Right cardiac atrium (tissue), 5 donors: Measurements from ENCODE around the gene TMEM150A. TPM values are rescaled to one million over a fixed set of nuclear protein-coding genes. Genes with fewer than 3 reads are reported as not detected.

Experiments
- ATAC-seq, 2 donors: fragments of 200-7000 bp; cut with Tn5 transposase; one replicate each; pipeline versions ENCODE4 v1.8.0 to v1.9.1; 2020; ENCODE audit warnings: moderate library complexity in 2 of 2, mild to moderate bottlenecking in 1 of 2
- DNase-seq, 3 donors: peaks; one replicate each; pipeline ENCODE4 v3.0.0-alpha.2; 2020
- H3K27ac ChIP-seq: one replicate; pipeline ENCODE4 v1.5.1; 2013; ENCODE audit warnings: mild to moderate bottlenecking, low read length, control low read depth, moderate library complexity
- H3K27me3 ChIP-seq: one replicate; pipeline ENCODE4 v1.6.1; 2013; ENCODE audit not compliant: control insufficient read depth, insufficient read depth
- H3K4me1 ChIP-seq: one replicate; pipeline ENCODE4 v1.6.1; 2013; ENCODE audit warnings: low read length; ENCODE audit not compliant: control insufficient read depth, insufficient read depth
- H3K4me3 ChIP-seq: one replicate; pipeline ENCODE4 v1.5.1; 2013; ENCODE audit warnings: low read length, control low read depth
- H3K9me3 ChIP-seq: one replicate; pipeline ENCODE4 v1.6.1; 2013; ENCODE audit warnings: low read length; ENCODE audit not compliant: control insufficient read depth
- WGBS: extraction: QIAGEN DNeasy Blood & Tissue Kit; methylation state at CpG from one replicate; pipeline ENCODE4 v1.1.7; 2013; 5-methylcytosine and 5-hydroxymethylcytosine counted together
- intact Hi-C, 4 donors: fragments of 100-400 bp; cut with DNase I; formaldehyde crosslinking; loops; one replicate each; pipeline versions ENCODE4 v1.11.0 to v1.14.0; 2022 to 2023
- polyA plus RNA-seq: library from polyadenylated mRNA; stranded (reverse); fragments of 200-250 nt; gene quantifications from one replicate; pipeline ENCODE4 v1.2.3, GENCODE V29; 2013
- total RNA-seq, 4 donors: library from RNA; stranded (reverse); fragmentation: NEBNext Ultra II Directional; extraction: Animal tissue kit (Norgen Biotek cat#: 25700); gene quantifications; one replicate each; pipeline ENCODE4 v1.2.1, GENCODE V29; 2021
- donor health status: healthy with polysubstance abuse.
- donor health status: DM: no; HTN: yes; CAD: no.
- donor health status: DM: no; HTN: no; CAD: no.
- donor health status: DM: no; HTN: yes; CAD: no; lungs with severe emphysema.
- donor health status: DM: yes; HTN: yes; CAD: no.

TMEM150A gene
- total and polyA plus RNA-seq, 5 donors, result 14.5 to 19.0 (median 16.8) TPM

GRCh38 chr2:85583667-85584353, 18.7 kb downstream of the TMEM150A start:
- H3K27ac ChIP-seq, result peak overlapping the region; percentile 58
- intact Hi-C loops, result no loop called here
- peaks cover 20% of the 10 kb centered on the region for H3K4me1 ChIP-seq
- ATAC-seq (no peak), DNase-seq (no peak)
- WGBS, result 18% methylated on average over 16 of the region's 16 CpGs
- H3K9me3 ChIP-seq, result no peaks in the 10 kb centered on the region
- H3K4me3 ChIP-seq, result peak overlapping the region; percentile 71
- H3K27me3 ChIP-seq, result no peaks in the 10 kb centered on the region

GRCh38 chr2:85582492-85582891, 20.0 kb downstream of the TMEM150A start:
- H3K27me3 ChIP-seq, result no peaks in the 10 kb centered on the region
- no peak overlapping the region for H3K27ac ChIP-seq
- peak in 1 of 2 donors; percentile 24 for ATAC-seq
- DNase-seq, result no peak
- intact Hi-C loops, result no loop called here
- no peak overlapping the region for H3K4me3 ChIP-seq
- H3K4me1 ChIP-seq, result peaks cover 21% of the 10 kb centered on the region
- WGBS, result 58% methylated on average over 1 of the region's 1 CpG
- no peaks in the 10 kb centered on the region for H3K9me3 ChIP-seq

GRCh38 chr2:85580206-85580605, 22.3 kb downstream of the TMEM150A start:
- no peak for ATAC-seq
- 78% methylated on average over 3 of the region's 3 CpGs for WGBS
- peaks cover 15% of the 10 kb centered on the region for H3K4me1 ChIP-seq

GRCh38 chr2:85579266-85579935, 23.1 kb downstream of the TMEM150A start:
- DNase-seq (peak in 1 of 3 donors; percentile 69), ATAC-seq (peak in 1 of 2 donors; percentile 14)
- no peaks in the 10 kb centered on the region for H3K9me3 ChIP-seq
- peaks cover 14% of the 10 kb centered on the region for H3K4me1 ChIP-seq
- no peak overlapping the region for H3K4me3 ChIP-seq
- whole genome bisulfite sequencing, result 45% methylated on average over 6 of the region's 6 CpGs
- no peaks in the 10 kb centered on the region for H3K27me3 ChIP-seq
- intact Hi-C loops, result no loop called here
- peak overlapping the region; percentile 82 for H3K27ac ChIP-seq

More at GRCh38 chr2:85580206-85580605, 22.3 kb downstream of the TMEM150A start:
- Histone ChIP-seq H3K9me3 (no peaks in the 10 kb centered on the region), H3K27ac (no peak overlapping the region), H3K27me3 (no peaks in the 10 kb centered on the region), H3K4me3 (no peak overlapping the region)
- DNase-seq, result no peak
- intact Hi-C loops, result no loop called here

GRCh38 chr2:85578243-85579180, 24.0 kb downstream of the TMEM150A start:
- no peaks in the 10 kb centered on the region for H3K27me3 ChIP-seq
- peak overlapping the region; percentile 82 for H3K27ac ChIP-seq
- intact Hi-C loops, result no loop called here
- H3K4me1 ChIP-seq, result peaks cover 12% of the 10 kb centered on the region
- ATAC-seq (peak; percentile 63 to 80), DNase-seq (peak; percentile 66 to 89 (median 86))
- no peak overlapping the region for H3K4me3 ChIP-seq
- WGBS, result 35% methylated on average over 19 of the region's 19 CpGs
- H3K9me3 ChIP-seq, result no peaks in the 10 kb centered on the region

- ATAC-seq (peak; percentile 49 to 62), DNase-seq (peak; percentile 55 to 76 (median 73))
- WGBS, result 40% methylated on average over 19 of the region's 19 CpGs
- intact Hi-C loops, result no loop called here
- peaks cover 10% of the 10 kb centered on the region for H3K4me1 ChIP-seq
- peak within 1 kb of the TSS; percentile 80 for H3K27ac ChIP-seq
- H3K4me3 ChIP-seq, result no peak within 1 kb of the TSS
- no peaks in the 10 kb centered on the region for H3K27me3 ChIP-seq
- no peaks in the 10 kb centered on the region for H3K9me3 ChIP-seq
Observed at GRCh38 chr2:85577386-85578242, 24.9 kb downstream of the TMEM150A start, which contains the start of gene VAMP8. TSS of gene VAMP8 (plus strand) at chr2:85577586. CDS start at chr2:85577647, 61 bp downstream.

GRCh38 chr2:85577063-85577385, 25.5 kb downstream of the TMEM150A start:
- Histone ChIP-seq H3K4me1 (peaks cover 10% of the 10 kb centered on the region), H3K27ac (no peak overlapping the region), H3K27me3 (no peaks in the 10 kb centered on the region), H3K4me3 (no peak overlapping the region), H3K9me3 (no peaks in the 10 kb centered on the region)
- WGBS, result 67% methylated on average over 3 of the region's 3 CpGs
- intact Hi-C loops, result no loop called here
- ATAC-seq (no peak), DNase-seq (no peak)

GRCh38 chr2:85575739-85576138, 26.8 kb downstream of the TMEM150A start:
- ATAC-seq, result no peak

GRCh38 chr2:85566265-85566664, 36.2 kb downstream of the TMEM150A start:
- no peaks in the 10 kb centered on the region for H3K9me3 ChIP-seq

More at GRCh38 chr2:85575739-85576138, 26.8 kb downstream of the TMEM150A start:
- H3K9me3 ChIP-seq, result no peaks in the 10 kb centered on the region
- no peak overlapping the region for H3K4me3 ChIP-seq
- H3K4me1 ChIP-seq, result peaks cover 10% of the 10 kb centered on the region
- intact Hi-C loops, result no loop called here
- no peak overlapping the region for H3K27ac ChIP-seq
- DNase-seq, result no peak
- H3K27me3 ChIP-seq, result no peaks in the 10 kb centered on the region
- WGBS, result 84% methylated on average over 8 of the region's 8 CpGs

GRCh38 chr2:85564144-85564563, 38.3 kb downstream of the TMEM150A start:
- intact Hi-C loops, result loop anchor here in 2 of 4 donors (5.0 kb wide), 1 partner anchor 38 kb away; the partner anchor contains the start of gene TMEM150A (in 2 of the 2)
- no peak overlapping the region for H3K4me3 ChIP-seq
- H3K9me3 ChIP-seq, result no peaks in the 10 kb centered on the region
- no peak for ATAC-seq
- H3K27ac ChIP-seq, result no peak overlapping the region
- H3K27me3 ChIP-seq, result no peaks in the 10 kb centered on the region
- WGBS, result 87% methylated on average over 5 of the region's 5 CpGs
- no peaks in the 10 kb centered on the region for H3K4me1 ChIP-seq
- DNase-seq, result no peak

More at GRCh38 chr2:85566265-85566664, 36.2 kb downstream of the TMEM150A start:
- H3K27me3 ChIP-seq, result no peaks in the 10 kb centered on the region
- DNase-seq (no peak), ATAC-seq (no peak)
- WGBS, result 73% methylated on average over 4 of the region's 4 CpGs
- H3K4me3 ChIP-seq, result no peak overlapping the region
- no peaks in the 10 kb centered on the region for H3K4me1 ChIP-seq
- no peak overlapping the region for H3K27ac ChIP-seq
- intact Hi-C loops, result no loop called here
